Stomach (tissue), 9 donors: ENCODE results near the gene GRID2IP. TPM values are rescaled to one million over a fixed set of nuclear protein-coding genes. Genes with fewer than 3 reads are reported as not detected.

Experiments used
- DNase-seq, 2 donors: peaks; one replicate each; pipeline versions ENCODE4 v3.0.0 to v3.0.0-alpha.2; 2013 to 2019
- H3K27ac ChIP-seq, 5 donors: fragments of 200-600 bp in 4 of 5; sonication (generic) in 4 of 5; one replicate each; pipeline ENCODE4 v1.5.1; 2013 to 2019; ENCODE audit warnings: mild to moderate bottlenecking in 1 of 5, moderate library complexity in 1 of 5
- H3K27me3 ChIP-seq, 3 donors: fragments of 200-600 bp; sonication (generic); one replicate each; pipeline ENCODE4 v1.5.1; 2017 to 2019; ENCODE audit warnings: mixed run types in 1 of 3
- H3K36me3 ChIP-seq, 4 donors: fragments of 200-600 bp; sonication (generic); 1 replicate in 3 of 4; 2 replicates in 1 of 4; pipeline ENCODE4 v1.5.1; 2016 to 2019
- H3K4me1 ChIP-seq, 4 donors: fragments of 200-600 bp; sonication (generic); one replicate each; pipeline ENCODE4 v1.5.1; 2016 to 2019
- H3K4me3 ChIP-seq, 4 donors: fragments of 200-600 bp; sonication (generic) in 3 of 4; one replicate each; pipeline ENCODE4 v1.5.1; 2016 to 2019; ENCODE audit warnings: mild to moderate bottlenecking in 1 of 4
- H3K9me3 ChIP-seq, 4 donors: fragments of 200-600 bp; sonication (generic); one replicate each; pipeline ENCODE4 v1.5.1; 2016 to 2019
- CTCF ChIP-seq, 7 experiments: fragments of 450-650 bp in 4 of 7; fragments of 200-600 bp in 3 of 7; sonication (generic) in 3 of 7; IDR thresholded peaks; one replicate each; pipeline ENCODE4 v1.5.1; 2016 to 2019; ENCODE audit warnings: antibody characterized with exemption in 7 of 7, control low read depth in 2 of 7, mild to moderate bottlenecking in 1 of 7
- EP300 ChIP-seq: sonication (generic); formaldehyde crosslinking; IDR thresholded peaks from one replicate; pipeline ENCODE4 v1.6.1; 2017; ENCODE audit warnings: antibody characterized with exemption
- POLR2A ChIP-seq, 4 donors: fragments of 450-650 bp; IDR thresholded peaks; one replicate each; pipeline ENCODE4 v1.6.1; 2016; ENCODE audit warnings: antibody characterized with exemption in 4 of 4, control low read depth in 2 of 4, mild to moderate bottlenecking in 1 of 4, moderate library complexity in 1 of 4
- POLR2AphosphoS5 ChIP-seq, 3 donors: sonication (generic); formaldehyde crosslinking; IDR thresholded peaks; one replicate each; pipeline ENCODE4 v1.6.1; 2016; ENCODE audit warnings: antibody characterized with exemption in 3 of 3
- WGBS, 5 donors: extraction: QIAGEN DNeasy Blood & Tissue Kit in 3 of 5; methylation state at CpG; one replicate each; pipeline versions ENCODE4 v1.1.5 to v1.1.7; 2013 to 2018; 5-methylcytosine and 5-hydroxymethylcytosine counted together
- intact Hi-C: fragments of 100-400 bp; cut with DNase I; formaldehyde crosslinking; loops from one replicate; pipeline ENCODE4 v1.15.1; 2023; ENCODE audit warnings: low total_unique reads
- polyA plus RNA-seq, 3 donors: library from polyadenylated mRNA; stranded (reverse); fragments of 200-250 nt; gene quantifications; one replicate each; pipeline ENCODE4 v1.2.3, GENCODE V29; 2013
- total RNA-seq, 5 donors: library from RNA; depleted of rRNA; stranded (reverse); fragments of >200 nt; gene quantifications; one replicate each; pipeline versions ENCODE4 v1.1.0 to v1.2.3, GENCODE V29; 2014 to 2016
- donor health status: healthy with polysubstance abuse.
- donor health status: Bipolar disorder and iron deficiency.
- donor health status: healthy.

The GRID2IP gene
- total and polyA plus RNA-seq, 8 donors: 0.23 to 0.37 (median 0.25) TPM; not detected in 5

GRCh38 chr7:6513541-6513940 is 37.7 kb downstream of the GRID2IP start:
- H3K4me1 ChIP-seq: peaks cover 0 to 10% (median 4%) of the 10 kb centered on the region in 4 donors
- no peaks in the 10 kb centered on the region for H3K27me3 ChIP-seq
- TF ChIP-seq POLR2AphosphoS5 (IDR thresholded peaks at IDR 0.05): no peak
- TF ChIP-seq CTCF (IDR thresholded peaks at IDR 0.05): no peak
- TF ChIP-seq EP300: no peak
- TF ChIP-seq POLR2A (IDR thresholded peaks at IDR 0.05): no peak
- H3K36me3 ChIP-seq: no peaks in the 10 kb centered on the region
- no peaks in the 10 kb centered on the region for H3K9me3 ChIP-seq
- H3K27ac ChIP-seq: no peak overlapping the region
- WGBS, 5 donors: 75 to 93% (median 79%) methylated on average over 12 of the region's 12 CpGs
- DNase-seq: no peak
- H3K4me3 ChIP-seq: no peak overlapping the region
- intact Hi-C loops: no loop called here

GRCh38 chr7:6512892-6513291 is 38.4 kb downstream of the GRID2IP start:
- Histone ChIP-seq H3K27ac (no peak overlapping the region), H3K36me3 (no peaks in the 10 kb centered on the region), H3K4me1 (peaks cover 0 to 10% (median 4%) of the 10 kb centered on the region in 4 donors), H3K27me3 (no peaks in the 10 kb centered on the region), H3K4me3 (no peak overlapping the region), H3K9me3 (no peaks in the 10 kb centered on the region)
- intact Hi-C loops: no loop called here
- 84 to 90% (median 86%) methylated on average over 6 of the region's 6 CpGs for WGBS, 5 donors
- DNase-seq: no peak
- TF ChIP-seq POLR2A (IDR thresholded peaks at IDR 0.05): no peak
- TF ChIP-seq EP300: no peak
- no peak for TF ChIP-seq POLR2AphosphoS5 (IDR thresholded peaks at IDR 0.05)
- TF ChIP-seq CTCF (IDR thresholded peaks at IDR 0.05): no peak

- intact Hi-C loops: no loop called here
- no peak overlapping the region for H3K27ac ChIP-seq
- no peaks in the 10 kb centered on the region for H3K27me3 ChIP-seq
- no peak overlapping the region for H3K4me3 ChIP-seq
- DNase-seq: no peak
- no peaks in the 10 kb centered on the region for H3K4me1 ChIP-seq
- 90 to 95% (median 93%) methylated on average over 17 to 26 of the region's 26 CpGs for WGBS, 5 donors
- H3K9me3 ChIP-seq: no peaks in the 10 kb centered on the region
- H3K36me3 ChIP-seq: no peaks in the 10 kb centered on the region
- TF ChIP-seq CTCF (IDR thresholded peaks at IDR 0.05): no peak
- no peak for TF ChIP-seq POLR2A (IDR thresholded peaks at IDR 0.05)
- no peak for TF ChIP-seq POLR2AphosphoS5 (IDR thresholded peaks at IDR 0.05)
- no peak for TF ChIP-seq EP300
Measured at GRCh38 chr7:6510476-6511133, 40.7 kb downstream of the GRID2IP start.

GRCh38 chr7:6508950-6509349 is 42.3 kb downstream of the GRID2IP start:
- Histone ChIP-seq H3K4me1 (peaks cover 5 to 12% (median 9%) of the 10 kb centered on the region in 4 donors), H3K27ac (no peak overlapping the region), H3K27me3 (no peaks in the 10 kb centered on the region), H3K9me3 (no peaks in the 10 kb centered on the region), H3K36me3 (no peaks in the 10 kb centered on the region), H3K4me3 (no peak overlapping the region)
- TF ChIP-seq POLR2AphosphoS5 (IDR thresholded peaks at IDR 0.05) (no peak), CTCF (IDR thresholded peaks at IDR 0.05) (no peak), POLR2A (IDR thresholded peaks at IDR 0.05) (no peak), EP300 (no peak)
- intact Hi-C loops: no loop called here
- DNase-seq: no peak
- 87 to 93% (median 92%) methylated on average over 21 to 24 of the region's 24 CpGs for whole genome bisulfite sequencing, 5 donors
